Activated CD4-positive, alpha-beta memory T cell treated with anti-CD3 and anti-CD28 coated beads for 36 hours (primary cell): ENCODE measurements around the gene NEUROG1. TPM values are rescaled to one million over a fixed set of nuclear protein-coding genes. Genes with fewer than 3 reads are reported as not detected.

Experiments used
- CTCF ChIA-PET: fragments of 350-600 bp; sonication (Branson Sonifier 250); formaldehyde crosslinking; loops from one replicate; lab custom pipeline; 2021; ENCODE audit warnings: antibody characterized with exemption, inconsistent platforms; lab: Charles Lee
- POLR2A ChIA-PET: fragments of 350-600 bp; sonication (Branson Sonifier 250); formaldehyde crosslinking; loops from one replicate; lab custom pipeline; 2021; ENCODE audit warnings: antibody characterized with exemption; lab: Charles Lee
- DNase-seq: peaks from one replicate; pipeline ENCODE4 v3.0.0-alpha.2; 2020
- H3K27ac Mint-ChIP-seq: one replicate; pipeline ENCODE4 v1.8.0; 2021; ENCODE audit warnings: mixed read lengths
- H3K27me3 Mint-ChIP-seq: one replicate; pipeline ENCODE4 v1.8.0; 2021; ENCODE audit warnings: mixed read lengths
- H3K36me3 Mint-ChIP-seq: one replicate; pipeline ENCODE4 v1.8.0; 2021; ENCODE audit warnings: mixed read lengths
- H3K4me1 Mint-ChIP-seq: one replicate; pipeline ENCODE4 v1.8.0; 2021; ENCODE audit warnings: low read depth, mixed read lengths
- H3K4me3 Mint-ChIP-seq: one replicate; pipeline ENCODE4 v1.8.0; 2021; ENCODE audit warnings: mild to moderate bottlenecking, mixed read lengths
- H3K9me3 Mint-ChIP-seq: one replicate; pipeline ENCODE4 v1.8.0; 2021; ENCODE audit warnings: mixed read lengths
- intact Hi-C: fragments of 100-400 bp; cut with micrococcal nuclease; formaldehyde crosslinking; loops from one replicate; pipeline ENCODE4 v1.15.1; 2023
- total RNA-seq, 2 experiments: library from RNA; stranded (reverse); gene quantifications; one replicate each; pipeline ENCODE4 v1.2.3, GENCODE V29; 2021

Gene NEUROG1, protein sequence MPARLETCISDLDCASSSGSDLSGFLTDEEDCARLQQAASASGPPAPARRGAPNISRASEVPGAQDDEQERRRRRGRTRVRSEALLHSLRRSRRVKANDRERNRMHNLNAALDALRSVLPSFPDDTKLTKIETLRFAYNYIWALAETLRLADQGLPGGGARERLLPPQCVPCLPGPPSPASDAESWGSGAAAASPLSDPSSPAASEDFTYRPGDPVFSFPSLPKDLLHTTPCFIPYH
- not detected for total RNA-seq

DNA sequence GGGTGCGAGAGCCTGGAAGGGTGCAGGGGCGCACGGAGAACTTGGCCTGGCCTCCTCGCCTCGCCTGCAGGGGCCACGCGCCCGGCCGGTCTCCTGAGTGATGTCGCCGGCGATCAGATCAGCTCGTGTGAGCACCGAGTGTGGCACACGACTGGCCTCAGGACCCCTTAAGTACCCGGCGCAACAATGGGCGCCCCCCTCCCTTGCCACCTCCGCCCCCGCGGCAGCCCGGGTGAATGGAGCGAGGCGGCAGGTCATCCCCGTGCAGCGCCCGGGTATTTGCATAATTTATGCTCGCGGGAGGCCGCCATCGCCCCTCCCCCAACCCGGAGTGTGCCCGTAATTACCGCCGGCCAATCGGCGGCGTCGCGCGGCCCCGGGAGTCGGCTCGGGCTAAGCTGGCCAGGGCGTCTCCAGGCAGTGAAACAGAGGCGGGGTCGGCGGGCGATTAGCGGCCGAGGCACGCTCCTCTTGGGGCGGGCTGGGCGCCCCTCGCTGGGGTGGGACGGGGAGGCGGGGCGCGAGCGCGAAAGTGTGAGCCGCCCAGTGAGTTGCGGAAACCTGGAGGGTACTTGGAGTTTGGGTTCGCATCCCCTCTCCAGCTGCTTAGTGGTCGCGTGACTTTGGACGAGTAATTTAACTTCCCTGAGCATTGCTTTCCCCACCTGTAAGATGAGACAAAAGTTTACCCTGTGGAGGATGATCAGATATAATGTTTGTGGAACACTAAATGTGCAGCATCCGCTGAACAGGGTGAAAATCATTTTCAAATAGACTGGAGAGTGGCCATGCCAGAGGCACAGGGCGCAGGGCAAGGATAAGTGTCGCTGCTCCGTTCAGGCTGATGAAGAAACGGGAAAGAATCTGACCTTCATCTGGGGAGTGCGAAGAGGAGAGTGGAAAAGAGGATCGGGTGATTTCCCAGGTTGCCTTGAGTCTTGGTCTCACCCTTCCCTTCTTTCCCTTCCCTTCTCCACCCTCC, at the start of gene NEUROG1:
Gene NEUROG1 (minus strand): TSS at position 145 of the 982 bp plus-strand sequence. CDS start 274 bp downstream, outside the sequence.
- H3K4me3 Mint-ChIP-seq: no peak within 1 kb of the TSS
- H3K9me3 Mint-ChIP-seq: no peaks in the 10 kb centered on the region
- ChIA-PET CTCF (no interaction called here), POLR2A (no interaction called here)
- H3K4me1 Mint-ChIP-seq: peaks cover 5% of the 10 kb centered on the region
- peaks cover 73% of the 10 kb centered on the region for H3K27me3 Mint-ChIP-seq
- H3K36me3 Mint-ChIP-seq: no peaks in the 10 kb centered on the region
- intact Hi-C loops: loop anchor here (2.0 kb wide), 1 partner anchor 43 kb away; no protein-coding TSS in a partner anchor
- H3K27ac Mint-ChIP-seq: no peak within 1 kb of the TSS
- DNase-seq: no peak

- Mint-ChIP-seq H3K9me3 (no peaks in the 10 kb centered on the region), H3K36me3 (no peaks in the 10 kb centered on the region), H3K27me3 (peaks cover 21% of the 10 kb centered on the region), H3K27ac (no peak overlapping the region), H3K4me3 (no peak overlapping the region), H3K4me1 (no peaks in the 10 kb centered on the region)
- DNase-seq: no peak
- intact Hi-C loops: no loop called here
- ChIA-PET POLR2A (no interaction called here), CTCF (interaction anchor here (3.1 kb wide), 1 partner anchor 19 kb away, joined by 15 read pairs; no protein-coding TSS in a partner anchor)
Measured at GRCh38 chr5:135584918-135585317, 49.2 kb upstream of the NEUROG1 start.

- Mint-ChIP-seq H3K27me3 (peaks cover 26% of the 10 kb centered on the region), H3K27ac (no peak overlapping the region), H3K4me3 (no peak overlapping the region), H3K9me3 (no peaks in the 10 kb centered on the region), H3K36me3 (no peaks in the 10 kb centered on the region), H3K4me1 (no peaks in the 10 kb centered on the region)
- POLR2A ChIA-PET: no interaction called here
- intact Hi-C loops: no loop called here
- CTCF ChIA-PET: interaction anchor here (3.1 kb wide), 1 partner anchor 18 kb away, joined by 15 read pairs; no protein-coding TSS in a partner anchor
- no peak for DNase-seq
Measured at GRCh38 chr5:135584276-135584675, 48.5 kb upstream of the NEUROG1 start.

- CTCF ChIA-PET: interaction anchor here (1.1 kb wide), 1 partner anchor 12 kb away, joined by 3 read pairs; no protein-coding TSS in a partner anchor
- H3K27ac Mint-ChIP-seq: no peak overlapping the region
- intact Hi-C loops: no loop called here
Measured at GRCh38 chr5:135582099-135582781, 46.5 kb upstream of the NEUROG1 start.

GRCh38 chr5:135578685-135579341, 43.0 kb upstream of the NEUROG1 start, which contains the start of gene CXCL14:
Gene CXCL14 (minus strand): TSS chr5:135578991. CDS start chr5:135578778, 213 bp downstream.
- Mint-ChIP-seq H3K36me3 (no peaks in the 10 kb centered on the region), H3K27ac (no peak within 1 kb of the TSS), H3K27me3 (peaks cover 40% of the 10 kb centered on the region), H3K4me3 (no peak within 1 kb of the TSS), H3K9me3 (no peaks in the 10 kb centered on the region), H3K4me1 (no peaks in the 10 kb centered on the region)
- DNase-seq: peak; percentile 18
- intact Hi-C loops: no loop called here
- ChIA-PET CTCF (interaction anchor here (1.0 to 5.9 kb wide), 2 partner anchors 13 to 113 kb away, joined by 5 to 43 read pairs; no protein-coding TSS in a partner anchor), POLR2A (no interaction called here)

More at GRCh38 chr5:135582099-135582781, 46.5 kb upstream of the NEUROG1 start:
- Mint-ChIP-seq H3K36me3 (no peaks in the 10 kb centered on the region), H3K9me3 (no peaks in the 10 kb centered on the region), H3K4me3 (no peak overlapping the region), H3K27me3 (peaks cover 43% of the 10 kb centered on the region), H3K4me1 (no peaks in the 10 kb centered on the region)
- POLR2A ChIA-PET: no interaction called here
- no peak for DNase-seq

DNA sequence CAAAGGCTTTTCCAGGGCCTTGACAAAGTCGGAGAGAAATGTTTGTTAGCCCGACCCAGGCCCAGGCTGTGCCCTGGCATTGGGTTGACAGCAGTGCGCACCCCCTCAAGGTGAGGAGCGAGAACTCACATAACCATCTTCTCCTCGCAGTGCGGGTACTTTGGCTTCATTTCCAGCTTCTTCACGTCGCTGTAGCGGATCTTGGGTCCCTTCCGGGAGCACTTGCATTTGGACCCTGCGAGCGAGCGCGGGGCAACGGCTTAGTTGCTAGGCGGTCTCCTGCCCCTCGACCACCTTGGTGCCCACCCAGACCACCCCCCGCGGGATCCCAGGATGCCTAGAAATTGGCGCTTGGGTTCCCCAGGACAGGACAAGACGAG, 42.5 kb upstream of the NEUROG1 start:
- Mint-ChIP-seq H3K36me3 (no peaks in the 10 kb centered on the region), H3K27ac (no peak overlapping the region), H3K4me3 (no peak overlapping the region), H3K4me1 (no peaks in the 10 kb centered on the region), H3K9me3 (no peaks in the 10 kb centered on the region), H3K27me3 (peaks cover 40% of the 10 kb centered on the region)
- ChIA-PET CTCF (interaction anchor here (1.0 to 5.9 kb wide), 3 partner anchors 12 to 112 kb away, joined by 5 to 43 read pairs (median 7); no protein-coding TSS in a partner anchor), POLR2A (no interaction called here)
- no peak for DNase-seq
- intact Hi-C loops: no loop called here

DNA sequence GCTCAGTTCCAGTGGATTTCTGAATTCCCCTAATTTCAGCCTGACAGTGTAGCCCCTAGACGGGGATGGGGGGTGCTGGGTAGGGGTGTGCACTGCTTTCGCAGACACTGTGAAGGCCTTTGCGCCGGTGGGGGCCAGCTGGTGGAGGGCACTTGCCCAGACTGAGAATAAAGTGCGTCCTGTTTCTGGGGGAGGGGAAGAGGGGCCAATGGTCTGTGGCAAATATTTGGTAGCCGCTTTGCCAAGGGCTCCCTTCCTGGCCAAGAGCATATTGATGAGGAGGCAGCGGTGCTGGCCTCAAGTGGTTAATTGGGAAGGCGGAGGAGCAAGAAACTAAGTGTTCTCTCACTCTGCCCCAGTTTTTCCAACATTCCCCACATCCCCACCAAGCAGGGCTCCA, 41.7 kb upstream of the NEUROG1 start:
- CTCF ChIA-PET: interaction anchor here (1.6 to 5.9 kb wide), 2 partner anchors 11 to 16 kb away, joined by 7 to 43 read pairs; no protein-coding TSS in a partner anchor
- no peak for DNase-seq
- Mint-ChIP-seq H3K4me3 (no peak overlapping the region), H3K27me3 (peaks cover 37% of the 10 kb centered on the region), H3K4me1 (no peaks in the 10 kb centered on the region), H3K9me3 (no peaks in the 10 kb centered on the region), H3K27ac (no peak overlapping the region), H3K36me3 (no peaks in the 10 kb centered on the region)
- POLR2A ChIA-PET: no interaction called here
- intact Hi-C loops: no loop called here

DNA sequence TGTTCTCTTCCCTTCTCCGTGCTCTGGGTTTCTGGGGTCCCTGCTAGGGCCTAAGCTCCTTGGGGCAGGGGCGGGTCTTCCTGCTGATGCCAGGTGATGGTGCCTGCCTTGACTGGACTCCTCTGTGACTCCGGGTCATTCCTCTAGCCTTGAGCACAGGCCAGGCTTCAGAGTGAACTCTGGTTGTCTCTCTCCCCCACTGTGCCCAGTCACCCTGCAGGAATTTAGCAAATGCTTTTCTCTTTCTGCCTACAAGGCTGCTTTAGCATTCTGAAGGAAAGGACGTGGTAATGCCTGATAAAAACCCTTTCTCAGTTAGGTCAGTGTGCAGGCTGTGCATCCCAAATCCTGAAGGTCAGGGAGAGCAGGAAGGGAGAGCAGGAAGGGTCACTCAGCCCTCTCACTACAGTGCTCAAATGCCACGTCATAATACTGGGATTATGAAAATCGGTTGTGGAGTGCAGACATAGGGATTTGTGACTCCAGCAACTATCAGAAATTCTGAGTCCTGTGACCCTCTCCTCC, 40.4 kb upstream of the NEUROG1 start:
- CTCF ChIA-PET: interaction anchor here (5.9 kb wide), 1 partner anchor 10 kb away, joined by 43 read pairs; no protein-coding TSS in a partner anchor
- H3K4me1 Mint-ChIP-seq: no peaks in the 10 kb centered on the region
- H3K9me3 Mint-ChIP-seq: no peaks in the 10 kb centered on the region
- H3K27me3 Mint-ChIP-seq: peaks cover 35% of the 10 kb centered on the region
- no peak for DNase-seq
- intact Hi-C loops: no loop called here
- H3K36me3 Mint-ChIP-seq: no peaks in the 10 kb centered on the region
- H3K27ac Mint-ChIP-seq: no peak overlapping the region
- H3K4me3 Mint-ChIP-seq: no peak overlapping the region
- POLR2A ChIA-PET: no interaction called here

DNA sequence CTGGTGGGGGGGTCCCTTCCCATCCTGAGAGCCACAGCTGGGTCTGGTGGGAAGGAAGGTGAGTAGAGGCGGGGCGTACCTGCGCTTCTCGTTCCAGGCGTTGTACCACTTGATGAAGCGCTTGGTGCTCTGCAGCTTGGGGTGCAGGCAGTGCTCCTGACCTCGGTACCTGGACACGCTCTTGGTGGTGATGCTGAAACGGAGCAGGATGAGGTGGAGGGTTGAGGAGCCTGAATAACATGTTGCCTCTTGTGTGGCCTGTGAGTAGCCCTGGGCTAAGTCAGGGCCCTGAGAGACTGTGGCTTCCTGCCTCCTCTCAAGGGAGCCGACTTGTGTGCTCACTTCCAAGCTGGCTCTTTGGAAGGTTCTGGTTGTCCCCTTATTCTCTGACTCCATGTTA, 38.7 kb upstream of the NEUROG1 start:
- no peak overlapping the region for H3K4me3 Mint-ChIP-seq
- peaks cover 30% of the 10 kb centered on the region for H3K27me3 Mint-ChIP-seq
- H3K36me3 Mint-ChIP-seq: no peaks in the 10 kb centered on the region
- H3K4me1 Mint-ChIP-seq: no peaks in the 10 kb centered on the region
- ChIA-PET POLR2A (no interaction called here), CTCF (interaction anchor here (1.0 to 1.9 kb wide), 2 partner anchors 8 to 21 kb away, joined by 4 to 10 read pairs; no protein-coding TSS in a partner anchor)
- intact Hi-C loops: no loop called here
- no peak for DNase-seq
- H3K9me3 Mint-ChIP-seq: no peaks in the 10 kb centered on the region
- H3K27ac Mint-ChIP-seq: no peak overlapping the region

DNA sequence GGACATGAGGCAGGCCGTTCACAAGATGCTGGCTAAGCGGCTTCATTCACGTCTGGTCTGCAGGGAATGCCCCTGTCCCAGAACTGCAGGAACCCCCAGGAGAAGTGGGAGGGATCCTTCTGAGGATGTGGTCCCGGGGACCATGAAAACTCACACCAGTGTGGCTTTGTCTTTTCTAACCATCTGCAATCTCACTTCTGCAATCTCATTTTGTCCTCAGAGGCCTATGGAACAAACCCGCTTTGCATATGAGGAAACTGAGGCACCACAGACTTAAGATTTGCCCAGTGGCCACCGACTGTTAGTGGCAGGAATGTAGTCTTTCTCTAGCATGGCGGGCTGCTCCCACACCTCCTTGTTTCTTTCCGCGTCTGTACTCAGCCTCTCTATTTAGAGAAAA, 36.1 kb upstream of the NEUROG1 start:
- intact Hi-C loops: no loop called here
- Mint-ChIP-seq H3K9me3 (no peaks in the 10 kb centered on the region), H3K36me3 (no peaks in the 10 kb centered on the region), H3K4me3 (no peak overlapping the region), H3K27me3 (peaks cover 7% of the 10 kb centered on the region), H3K4me1 (no peaks in the 10 kb centered on the region), H3K27ac (no peak overlapping the region)
- ChIA-PET CTCF (interaction anchor here (0.6 to 8.1 kb wide), 3 partner anchors 108 to 114 kb away, joined by 3 to 227 read pairs (median 6); no protein-coding TSS in a partner anchor), POLR2A (no interaction called here)
- DNase-seq: no peak
